ENCODE data around the gene BMPR1B. TPM values are rescaled to one million over a fixed set of nuclear protein-coding genes. Genes with fewer than 3 reads are reported as not detected.
"Not testable (repeated sequence)": the region's sequence is repeated elsewhere in the genome, so short reads cannot be mapped to it uniquely, and the experiment has no call there.

Gene BMPR1B
- total RNA-seq, 2 experiments from 2014 or later: not detected

DNA sequence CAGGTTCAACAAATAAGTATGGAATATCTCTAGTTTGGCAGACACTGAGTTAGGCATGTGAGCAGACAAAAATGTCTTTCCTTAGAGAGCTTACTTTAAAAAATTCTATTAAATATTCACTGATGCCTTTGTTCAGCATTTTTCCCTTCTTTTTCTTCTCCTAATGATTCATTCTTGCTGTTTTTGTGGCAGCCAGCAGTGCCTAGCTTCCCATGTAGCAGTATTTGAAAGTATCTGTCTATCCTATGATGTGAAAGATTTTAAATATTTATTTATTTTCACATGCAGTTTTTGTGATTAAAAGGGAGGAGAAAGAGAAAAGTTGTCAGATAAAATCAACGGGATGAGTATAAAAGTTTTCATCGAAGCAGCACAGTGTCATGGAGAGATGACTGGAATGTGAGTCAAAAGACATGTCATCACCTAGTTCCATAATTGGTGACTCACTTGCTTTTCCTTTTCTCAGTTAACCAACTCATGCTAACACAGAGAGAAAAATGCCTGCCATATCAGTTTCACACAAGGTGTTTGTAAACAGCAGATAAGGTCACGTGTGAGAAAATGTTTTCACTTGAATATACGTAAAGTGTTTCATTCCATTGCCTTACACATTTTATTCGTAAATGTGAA lies 69.8 kb downstream of the BMPR1B start:
- ChIA-PET POLR2A (no interaction called here), CTCF (no interaction called here)
- H3K27me3 Mint-ChIP-seq: no peaks in the 10 kb centered on the region
- no peak for ATAC-seq
- no peaks in the 10 kb centered on the region for H3K36me3 Mint-ChIP-seq (ENCODE audit: low read depth)
- intact Hi-C loops (cut with micrococcal nuclease): no loop called here
- H3K4me3 Mint-ChIP-seq: no peak overlapping the region
- no peak overlapping the region for H3K27ac Mint-ChIP-seq
- DNase-seq: no peak
- H3K4me1 Mint-ChIP-seq (ENCODE audit: low read depth): no peaks in the 10 kb centered on the region
- no peak for TF ChIP-seq CTCF (IDR thresholded peaks at IDR 0.05)
- H3K9me3 Mint-ChIP-seq: no peaks in the 10 kb centered on the region

DNA sequence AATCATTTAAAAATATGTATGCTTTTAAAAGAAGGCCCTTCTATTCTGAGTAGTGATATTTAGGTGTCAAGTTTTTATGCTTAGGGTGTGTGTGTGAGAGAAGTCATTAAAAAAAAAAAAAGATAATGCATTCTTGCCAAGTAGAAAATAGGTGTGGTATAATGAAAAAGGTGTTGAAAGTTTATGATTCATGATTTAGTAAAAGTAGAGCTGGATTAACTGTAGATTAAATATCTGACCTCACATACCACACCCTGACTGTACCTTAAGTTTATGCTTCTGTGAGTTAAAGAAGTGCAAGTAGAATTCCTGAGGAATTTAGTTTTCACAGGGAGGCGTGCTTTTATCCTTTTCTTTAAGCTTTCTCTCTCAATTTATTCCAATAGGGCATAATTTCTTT lies 71.1 kb downstream of the BMPR1B start:
- H3K4me3 Mint-ChIP-seq: no peak overlapping the region
- H3K9me3 Mint-ChIP-seq: no peaks in the 10 kb centered on the region
- DNase-seq (no peak), ATAC-seq (no peak)
- no peaks in the 10 kb centered on the region for H3K27me3 Mint-ChIP-seq
- POLR2A ChIA-PET: no interaction called here
- no peak overlapping the region for H3K27ac Mint-ChIP-seq
- CTCF ChIA-PET: no interaction called here
- no peaks in the 10 kb centered on the region for H3K36me3 Mint-ChIP-seq (ENCODE audit: low read depth)
- no peak for TF ChIP-seq CTCF (IDR thresholded peaks at IDR 0.05)
- no peaks in the 10 kb centered on the region for H3K4me1 Mint-ChIP-seq (ENCODE audit: low read depth)
- intact Hi-C loops (cut with micrococcal nuclease): no loop called here

GRCh38 chr4:94831607-94832006 lies 73.9 kb downstream of the BMPR1B start:
- POLR2A ChIA-PET: no interaction called here

GRCh38 chr4:94832329-94832728 lies 74.6 kb downstream of the BMPR1B start:
- H3K27ac Mint-ChIP-seq; H3K4me1 Mint-ChIP-seq (ENCODE audit: low read depth); H3K27me3 Mint-ChIP-seq; H3K9me3 Mint-ChIP-seq; H3K36me3 Mint-ChIP-seq (ENCODE audit: low read depth); DNase-seq; ATAC-seq; POLR2A ChIA-PET; intact Hi-C loops (cut with micrococcal nuclease); H3K4me3 Mint-ChIP-seq; CTCF ChIA-PET: not testable (repeated sequence)

More at GRCh38 chr4:94831607-94832006, 73.9 kb downstream of the BMPR1B start:
- Mint-ChIP-seq H3K27ac (no peak overlapping the region), H3K4me1 (ENCODE audit: low read depth) (no peaks in the 10 kb centered on the region), H3K27me3 (no peaks in the 10 kb centered on the region), H3K9me3 (no peaks in the 10 kb centered on the region), H3K36me3 (ENCODE audit: low read depth) (no peaks in the 10 kb centered on the region), H3K4me3 (no peak overlapping the region)
- ATAC-seq (no peak), DNase-seq (no peak)
- no peak for TF ChIP-seq CTCF (IDR thresholded peaks at IDR 0.05)
- intact Hi-C loops (cut with micrococcal nuclease): no loop called here
- CTCF ChIA-PET: no interaction called here

DNA sequence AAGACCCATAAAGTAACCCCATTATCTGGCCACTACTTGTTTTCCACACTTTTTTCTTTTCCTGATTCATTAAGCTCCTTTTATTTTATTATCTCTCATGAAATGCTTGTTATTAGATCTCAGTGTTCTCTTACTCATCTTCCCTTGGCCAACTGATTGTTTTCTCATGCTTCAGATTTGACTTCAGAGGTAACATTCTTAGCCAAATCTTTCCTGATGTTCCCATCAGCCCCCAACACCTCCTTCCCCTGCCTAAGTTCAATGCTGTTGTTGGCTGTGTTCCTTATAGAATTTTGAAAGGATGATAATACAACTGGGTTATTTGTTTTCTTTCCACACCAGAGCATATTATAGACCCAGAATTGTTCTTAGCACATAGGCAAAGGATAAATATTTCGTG lies 75.6 kb downstream of the BMPR1B start:
- TF ChIP-seq CTCF (IDR thresholded peaks at IDR 0.05): no peak
- CTCF ChIA-PET: no interaction called here
- H3K27me3 Mint-ChIP-seq: no peaks in the 10 kb centered on the region
- H3K4me3 Mint-ChIP-seq: no peak overlapping the region
- intact Hi-C loops (cut with micrococcal nuclease): no loop called here
- POLR2A ChIA-PET: no interaction called here
- H3K9me3 Mint-ChIP-seq: no peaks in the 10 kb centered on the region
- H3K4me1 Mint-ChIP-seq (ENCODE audit: low read depth): no peaks in the 10 kb centered on the region
- H3K36me3 Mint-ChIP-seq (ENCODE audit: low read depth): no peaks in the 10 kb centered on the region
- no peak for DNase-seq
- no peak overlapping the region for H3K27ac Mint-ChIP-seq
- ATAC-seq: no peak

DNA sequence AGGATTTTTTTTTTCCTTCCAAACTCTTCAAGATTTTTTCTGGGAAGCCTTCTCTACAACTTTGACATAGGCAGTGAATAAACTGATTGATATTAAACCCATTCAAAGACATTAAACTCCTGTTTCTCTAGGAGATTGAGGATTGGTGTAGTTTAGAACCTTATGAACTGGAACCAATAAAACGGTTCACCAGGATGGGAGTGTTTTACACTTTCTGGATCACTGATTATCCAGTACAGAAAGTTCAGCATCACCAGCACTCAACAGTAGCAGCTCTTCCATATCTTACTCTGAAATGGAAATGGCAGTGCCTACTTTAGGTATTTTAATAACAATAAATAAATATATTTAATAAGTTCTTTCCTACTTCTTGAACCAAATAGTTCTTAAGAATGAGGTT lies 76.7 kb downstream of the BMPR1B start:
- intact Hi-C loops (cut with micrococcal nuclease): no loop called here
- CTCF ChIA-PET: no interaction called here
- no peaks in the 10 kb centered on the region for H3K9me3 Mint-ChIP-seq
- no peak for DNase-seq
- no peak for TF ChIP-seq CTCF (IDR thresholded peaks at IDR 0.05)
- H3K4me1 Mint-ChIP-seq (ENCODE audit: low read depth): no peaks in the 10 kb centered on the region
- POLR2A ChIA-PET: no interaction called here
- no peaks in the 10 kb centered on the region for H3K27me3 Mint-ChIP-seq
- no peak overlapping the region for H3K4me3 Mint-ChIP-seq
- H3K27ac Mint-ChIP-seq: no peak overlapping the region
- no peaks in the 10 kb centered on the region for H3K36me3 Mint-ChIP-seq (ENCODE audit: low read depth)
- no peak for ATAC-seq

DNA sequence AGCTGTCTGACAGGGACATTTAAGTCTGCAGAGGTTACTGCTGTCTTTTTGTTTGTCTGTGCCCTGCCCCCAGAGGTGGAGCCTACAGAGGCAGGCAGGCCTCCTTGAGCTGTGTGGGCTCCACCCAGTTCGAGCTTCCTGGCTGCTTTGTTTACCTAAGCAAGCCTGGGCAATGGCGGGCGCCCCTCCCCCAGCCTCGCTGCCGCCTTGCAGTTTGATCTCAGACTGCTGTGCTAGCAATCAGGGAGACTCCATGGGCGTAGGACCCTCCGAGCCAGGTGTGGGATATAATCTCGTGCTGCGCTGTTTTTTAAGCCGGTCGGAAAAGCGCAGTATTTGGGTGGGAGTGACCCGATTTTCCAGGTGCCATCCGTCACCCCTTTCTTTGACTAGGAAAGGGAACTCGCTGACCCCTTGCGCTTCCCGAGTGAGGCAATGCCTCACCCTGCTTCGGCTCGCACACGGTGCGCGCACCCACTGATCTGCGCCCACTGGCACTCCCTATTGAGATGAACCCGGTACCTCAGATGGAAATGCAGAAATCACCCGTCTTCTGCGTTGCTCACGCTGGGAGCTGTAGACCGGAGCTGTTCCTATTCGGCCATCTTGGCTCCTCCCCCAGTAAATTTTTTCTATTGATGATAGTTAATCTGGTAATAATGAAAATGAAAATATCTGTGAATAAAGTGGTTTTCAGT lies 83.6 kb downstream of the BMPR1B start:
- ATAC-seq; H3K27ac Mint-ChIP-seq; H3K36me3 Mint-ChIP-seq (ENCODE audit: low read depth); H3K9me3 Mint-ChIP-seq; H3K4me3 Mint-ChIP-seq; intact Hi-C loops (cut with micrococcal nuclease); H3K4me1 Mint-ChIP-seq (ENCODE audit: low read depth); DNase-seq; H3K27me3 Mint-ChIP-seq; POLR2A ChIA-PET; CTCF ChIA-PET: not testable (repeated sequence)
